ENCODE results near the gene EFNA3.

DNA sequence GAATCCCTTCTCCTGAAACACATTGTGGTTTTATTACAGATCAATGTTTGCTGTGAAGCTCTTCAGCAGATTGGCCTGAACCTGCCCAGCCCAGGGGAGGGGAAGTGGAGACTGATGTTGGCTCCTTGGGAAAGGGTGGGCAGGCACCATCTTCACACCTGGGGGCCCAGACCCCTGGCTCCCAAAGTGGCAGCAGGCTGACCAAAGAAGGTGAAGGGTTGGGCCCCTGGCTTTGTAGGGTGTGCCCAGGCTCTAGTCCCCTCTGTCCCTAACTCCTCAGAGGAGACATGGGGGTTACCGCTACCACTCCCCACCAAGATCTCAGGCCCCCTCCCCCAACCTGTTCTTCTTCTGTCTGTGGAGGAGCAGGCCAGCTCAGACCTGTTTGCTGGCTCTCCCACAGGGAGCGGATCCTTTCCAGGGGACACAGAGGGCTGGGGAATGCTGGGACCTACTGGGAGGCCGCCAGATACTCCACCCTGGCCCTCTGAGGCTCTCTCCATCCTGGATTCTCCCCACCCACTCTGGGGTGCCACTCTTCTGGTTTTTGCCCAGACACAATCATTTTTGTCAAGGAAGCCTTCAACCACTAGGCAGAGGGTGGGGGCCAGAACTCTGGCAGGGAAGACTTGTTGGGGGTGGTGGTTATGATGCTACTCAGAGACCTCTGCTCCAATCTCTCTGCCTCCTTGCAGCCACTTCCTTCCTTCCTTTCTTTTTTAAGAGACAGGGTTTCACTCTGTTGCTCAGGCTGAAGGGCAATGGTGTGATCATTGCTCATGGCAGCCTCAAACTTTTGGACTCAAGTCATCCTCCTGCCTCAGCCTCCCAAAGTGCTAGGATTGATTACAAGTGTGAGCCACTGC, 5.0 kb upstream of the EFNA3 start:
- TF ChIP-seq, protein P1, sequence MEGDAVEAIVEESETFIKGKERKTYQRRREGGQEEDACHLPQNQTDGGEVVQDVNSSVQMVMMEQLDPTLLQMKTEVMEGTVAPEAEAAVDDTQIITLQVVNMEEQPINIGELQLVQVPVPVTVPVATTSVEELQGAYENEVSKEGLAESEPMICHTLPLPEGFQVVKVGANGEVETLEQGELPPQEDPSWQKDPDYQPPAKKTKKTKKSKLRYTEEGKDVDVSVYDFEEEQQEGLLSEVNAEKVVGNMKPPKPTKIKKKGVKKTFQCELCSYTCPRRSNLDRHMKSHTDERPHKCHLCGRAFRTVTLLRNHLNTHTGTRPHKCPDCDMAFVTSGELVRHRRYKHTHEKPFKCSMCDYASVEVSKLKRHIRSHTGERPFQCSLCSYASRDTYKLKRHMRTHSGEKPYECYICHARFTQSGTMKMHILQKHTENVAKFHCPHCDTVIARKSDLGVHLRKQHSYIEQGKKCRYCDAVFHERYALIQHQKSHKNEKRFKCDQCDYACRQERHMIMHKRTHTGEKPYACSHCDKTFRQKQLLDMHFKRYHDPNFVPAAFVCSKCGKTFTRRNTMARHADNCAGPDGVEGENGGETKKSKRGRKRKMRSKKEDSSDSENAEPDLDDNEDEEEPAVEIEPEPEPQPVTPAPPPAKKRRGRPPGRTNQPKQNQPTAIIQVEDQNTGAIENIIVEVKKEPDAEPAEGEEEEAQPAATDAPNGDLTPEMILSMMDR (optimal IDR thresholded peaks at IDR 0.05 in 1 of 3, IDR thresholded peaks at IDR 0.05 in 1 of 3, conservative IDR thresholded peaks at IDR 0.05 in 1 of 3; ENCODE audit: extremely low read depth in 1 of 3, insufficient read depth in 2 of 3, low read length in 3 of 3), result no peak
- no peak for TF ChIP-seq EZH2 (IDR thresholded peaks at IDR 0.05; ENCODE audit: low read length)

All from keratinocyte (primary cell).